GM12801 (cell line): ENCODE results near the gene KATNAL2.

Experiments used
- CTCF ChIP-seq: IDR thresholded peaks from one replicate; pipeline ENCODE4 v1.5.1; 2011; ENCODE audit warnings: control low read depth; ENCODE audit not compliant: insufficient read length; ENCODE audit errors: extremely low read depth

KATNAL2 gene

GRCh38 chr18:46915800-46916550 lies 1.4 kb upstream of the KATNAL2 start:
- TF ChIP-seq CTCF = no peak

GRCh38 chr18:46916551-46917107 lies 773 bp upstream of the KATNAL2 start:
- TF ChIP-seq CTCF = no peak

DNA sequence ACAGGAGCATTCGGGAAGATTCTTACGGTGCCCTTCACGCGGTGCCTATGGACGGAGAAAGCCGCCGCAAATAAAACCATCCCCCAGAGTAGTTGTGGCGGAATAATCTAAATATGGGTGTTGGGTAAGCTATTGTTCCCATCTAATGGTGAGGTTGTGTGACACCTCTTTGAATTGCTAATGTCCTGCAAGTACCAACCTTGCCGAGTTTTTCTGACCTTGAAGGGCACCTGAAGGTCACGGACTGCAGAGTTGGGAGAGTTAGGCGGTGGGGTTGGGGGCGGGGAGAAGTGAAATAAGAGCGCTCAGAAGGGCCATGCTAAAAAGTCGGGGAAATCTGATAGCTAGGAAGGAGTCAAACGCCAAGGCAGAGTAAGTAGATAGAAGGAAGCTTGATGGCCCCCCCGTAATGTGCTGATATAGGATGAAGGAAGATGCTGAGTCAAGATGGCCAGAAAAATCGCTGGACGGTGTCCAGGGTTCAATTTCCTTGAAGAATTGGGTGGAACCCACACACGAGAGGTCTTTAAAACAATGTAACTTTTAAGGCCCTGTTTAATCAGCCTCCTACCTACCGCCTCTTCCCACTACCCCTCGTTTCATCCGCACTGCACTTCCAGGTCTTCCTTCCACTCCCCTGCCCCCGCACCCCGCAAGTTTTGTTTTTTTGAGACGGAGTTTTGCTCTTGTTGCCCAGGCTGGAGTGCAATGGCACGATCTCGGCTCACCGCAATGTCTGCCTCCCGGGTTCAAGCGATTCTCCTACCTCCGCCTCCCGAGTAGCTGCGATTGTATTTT lies 600 bp downstream of the KATNAL2 start:
- TF ChIP-seq CTCF = no peak

DNA sequence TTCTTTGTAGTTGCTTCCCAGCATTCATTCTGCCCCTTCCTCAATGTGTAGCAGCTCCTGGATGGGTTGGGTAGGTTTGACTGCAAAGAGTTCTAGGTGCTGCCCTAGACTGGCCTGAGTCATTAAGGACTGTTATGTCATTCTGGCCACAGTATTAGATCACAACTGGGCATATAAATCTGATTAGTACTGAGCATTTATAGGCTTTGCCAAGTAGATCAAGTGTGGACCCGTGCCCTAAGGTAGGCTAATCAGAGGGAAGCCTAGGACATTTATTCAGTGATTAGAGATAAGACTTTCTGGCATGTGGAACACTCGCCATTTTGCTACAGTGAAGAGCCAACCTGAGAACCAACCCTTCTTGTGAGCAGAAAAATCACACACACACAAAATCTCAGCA lies 2.7 kb downstream of the KATNAL2 start:
- no peak for TF ChIP-seq CTCF

DNA sequence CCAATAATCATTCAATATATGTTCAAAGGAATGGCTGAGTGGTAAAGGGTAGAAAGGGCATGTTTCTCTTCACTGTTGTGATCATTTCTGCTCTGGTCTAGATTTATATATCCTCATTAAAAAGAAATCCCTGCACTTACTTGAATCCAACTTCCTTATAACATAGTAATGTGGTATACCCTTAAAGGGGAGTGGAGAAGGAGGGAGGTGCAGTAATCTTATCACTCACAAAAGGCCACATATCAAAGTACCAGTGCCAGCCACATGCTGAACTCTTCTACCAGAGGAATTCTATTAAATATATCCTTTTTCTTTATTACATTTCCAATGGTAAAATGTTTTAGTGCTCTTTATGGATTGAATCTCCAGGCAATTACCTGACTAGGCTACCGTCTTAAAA lies 3.3 kb downstream of the KATNAL2 start:
- no peak for TF ChIP-seq CTCF

DNA sequence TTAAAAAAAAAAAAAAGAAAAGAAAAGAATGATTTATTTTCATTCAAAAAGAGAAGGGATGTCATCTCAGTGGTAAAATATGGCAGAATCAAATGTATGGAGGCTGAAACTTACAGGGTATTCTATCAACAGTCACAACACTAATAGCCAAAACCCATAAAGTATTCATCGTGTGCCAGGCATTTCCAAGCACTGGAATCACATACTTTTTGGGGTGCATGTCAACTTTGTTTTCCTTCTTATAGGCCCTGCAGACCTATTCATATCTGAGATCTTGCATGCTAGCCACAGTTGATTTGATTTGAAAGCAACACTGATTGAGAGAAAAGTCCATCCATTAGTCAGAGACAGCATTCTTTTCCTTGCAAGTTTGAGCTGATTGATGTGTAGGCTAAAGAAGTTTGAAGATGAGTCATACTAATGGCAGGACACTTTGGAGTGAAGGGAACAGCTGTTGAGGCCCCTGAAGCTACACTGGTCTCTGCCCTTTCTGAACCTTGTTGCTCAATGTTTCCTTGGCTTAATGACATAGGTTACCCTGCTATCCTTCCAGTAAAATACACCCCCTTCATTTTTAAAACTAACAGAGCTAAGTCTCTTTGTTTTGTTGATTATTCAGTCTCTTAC lies 22.0 kb downstream of the KATNAL2 start:
- no peak for TF ChIP-seq CTCF

GRCh38 chr18:46939998-46940571 lies 22.7 kb downstream of the KATNAL2 start:
- no peak for TF ChIP-seq CTCF
